ENCODE measurements around the gene CABP5.

The CABP5 gene

DNA sequence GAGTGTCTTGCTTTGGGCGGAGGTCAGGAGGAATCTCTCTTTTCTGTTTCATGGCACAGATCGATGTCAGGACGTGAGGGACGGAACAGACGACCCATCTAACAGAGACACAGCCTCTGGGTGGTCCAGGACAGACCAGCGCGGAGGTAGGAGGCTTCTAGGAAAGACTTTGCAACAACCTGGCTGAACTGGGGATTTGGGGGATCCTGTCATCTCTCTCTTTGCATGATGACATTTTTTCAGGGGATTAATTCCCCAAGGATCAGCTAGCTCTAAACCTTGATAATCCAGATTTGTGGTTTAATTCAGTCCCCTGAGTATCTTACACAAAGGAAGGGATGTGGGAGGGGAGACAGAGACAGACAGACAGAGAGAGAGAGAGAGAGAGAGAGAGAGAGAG, 14.4 kb downstream of the CABP5 start:
- no peak for DNase-seq

DNA sequence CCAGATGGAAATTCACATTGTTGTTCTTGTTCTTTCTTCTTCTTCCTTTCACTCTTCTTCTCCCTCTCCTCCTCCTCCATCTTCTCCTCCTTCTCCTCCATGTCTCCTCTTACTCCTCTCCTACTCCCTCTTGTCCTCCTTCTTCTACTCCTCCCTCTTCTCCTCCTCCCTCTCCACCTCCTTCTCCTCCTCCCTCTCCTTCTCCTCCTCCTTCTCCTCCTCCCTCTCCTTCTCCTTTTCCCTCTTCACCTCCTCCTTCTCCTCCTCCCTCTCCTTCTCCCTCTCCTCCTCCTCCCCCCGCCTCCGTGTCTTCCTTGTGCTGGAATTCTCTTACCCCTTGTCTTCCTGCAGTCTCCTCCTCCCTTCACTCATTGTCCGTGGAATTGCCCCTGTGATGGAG, 18.4 kb downstream of the CABP5 start:
- DNase-seq = no peak

DNA sequence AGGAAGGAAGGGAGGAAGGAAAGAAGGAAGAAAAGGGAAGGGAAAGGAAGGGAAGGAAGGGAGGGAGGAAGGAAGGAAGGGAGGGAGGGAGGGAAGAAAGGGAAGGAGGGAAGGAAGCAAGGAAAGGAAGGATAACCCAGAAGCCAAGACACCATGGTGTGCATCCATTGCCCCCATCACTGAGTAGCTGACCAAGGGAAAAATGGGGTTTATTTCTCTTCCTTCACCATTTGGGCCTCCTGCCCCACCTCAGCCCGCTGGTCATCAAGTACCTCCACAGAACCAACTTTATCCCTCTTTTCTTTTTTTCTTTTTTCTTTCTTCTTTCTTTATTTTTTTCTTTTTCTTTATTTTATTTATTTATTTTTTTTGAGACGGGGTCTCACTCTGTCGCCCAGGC, 20.4 kb downstream of the CABP5 start:
- DNase-seq = no peak

DNA sequence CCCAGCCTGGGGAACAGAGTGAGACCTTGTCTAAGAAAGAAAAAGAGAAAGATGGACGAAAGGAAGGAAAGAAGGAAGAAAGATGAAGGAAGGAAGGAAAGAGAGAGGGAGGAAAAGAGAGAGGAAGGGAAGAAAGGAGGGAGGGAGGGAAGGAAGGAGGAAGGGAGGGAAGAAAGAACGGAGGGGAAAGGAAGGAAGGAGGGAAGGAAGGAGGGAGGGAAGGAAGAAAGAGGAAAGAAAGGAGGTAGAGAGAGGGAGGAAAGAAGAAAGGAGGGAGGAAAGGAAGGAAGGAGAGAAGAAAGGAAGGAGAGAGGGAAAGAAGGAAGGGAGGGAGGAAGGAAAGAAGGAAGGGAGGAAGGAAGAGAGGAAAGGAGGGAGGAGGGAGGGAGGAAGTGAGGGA, 20.9 kb downstream of the CABP5 start:
- DNase-seq = no peak

DNA sequence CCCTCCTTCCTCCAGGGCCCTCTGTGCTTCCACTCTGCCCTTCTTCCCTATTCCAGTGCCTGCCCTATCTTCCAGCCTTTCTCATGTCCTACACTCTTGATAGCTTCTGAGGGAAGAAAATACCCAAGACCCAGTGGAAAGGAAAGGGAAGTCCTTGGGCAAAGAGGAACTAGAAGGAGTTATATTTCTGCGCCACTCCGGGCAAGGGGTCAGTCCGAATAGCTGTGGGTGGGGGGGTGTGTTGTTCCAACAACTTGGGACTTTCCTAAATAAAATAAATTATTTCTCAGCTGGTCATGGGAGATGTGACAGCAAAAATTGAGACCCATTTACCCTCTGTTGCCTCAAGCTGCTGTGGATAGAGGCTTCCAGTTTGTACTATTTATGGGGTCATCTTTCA, 23.2 kb downstream of the CABP5 start:
- DNase-seq = no peak

DNA sequence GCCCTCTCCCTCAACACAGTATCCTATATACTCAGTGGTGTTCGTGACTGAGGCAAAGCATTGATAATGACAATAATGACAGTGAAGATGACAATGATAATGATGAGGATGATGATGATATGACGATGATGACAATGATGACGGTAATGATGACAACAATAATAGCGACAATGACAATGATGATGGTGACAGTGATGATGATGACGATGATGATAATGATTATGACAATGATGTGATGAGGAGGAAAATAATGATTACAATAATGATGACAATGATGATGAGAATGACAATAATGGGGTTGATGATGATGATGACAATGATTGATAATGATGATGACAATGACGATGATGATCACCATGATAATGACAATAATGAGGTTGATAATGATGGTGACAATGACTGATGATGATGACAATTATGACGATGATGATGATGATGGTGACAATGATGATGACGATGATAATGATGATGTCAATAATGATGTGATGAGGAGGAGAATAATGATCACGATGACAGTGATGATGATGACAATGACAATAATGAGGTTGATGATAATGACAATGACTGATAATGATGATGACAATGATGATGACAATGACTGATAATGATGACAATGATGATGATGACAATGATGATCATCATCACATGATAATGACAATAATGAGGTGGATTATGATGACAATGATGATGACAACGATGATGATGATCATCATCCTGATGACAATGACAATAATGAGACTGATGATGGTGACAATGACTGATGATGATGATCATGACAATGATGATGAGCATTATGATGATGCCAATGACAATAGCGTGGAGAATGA, 32.7 kb downstream of the CABP5 start:
- DNase-seq = no peak

DNA sequence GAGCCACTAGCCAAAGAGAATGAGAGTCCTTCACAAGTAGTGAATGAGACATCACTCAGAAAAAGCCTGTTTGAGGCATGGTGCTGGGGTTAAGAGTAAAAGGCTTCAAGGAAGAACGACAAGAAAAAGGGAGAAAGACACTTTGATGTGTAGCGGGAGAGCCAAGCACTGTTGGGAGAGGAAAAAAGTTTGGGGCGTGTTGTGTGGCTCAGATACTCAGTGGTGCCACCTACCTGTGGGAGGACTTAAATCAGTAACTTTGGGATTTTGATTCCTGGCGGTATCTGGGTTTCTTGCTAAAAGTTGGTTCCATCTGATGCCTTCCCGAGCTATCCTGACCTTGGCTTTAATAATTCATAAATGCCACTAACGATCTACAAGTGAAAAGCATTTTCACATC, 37.1 kb downstream of the CABP5 start:
- DNase-seq = no peak

DNA sequence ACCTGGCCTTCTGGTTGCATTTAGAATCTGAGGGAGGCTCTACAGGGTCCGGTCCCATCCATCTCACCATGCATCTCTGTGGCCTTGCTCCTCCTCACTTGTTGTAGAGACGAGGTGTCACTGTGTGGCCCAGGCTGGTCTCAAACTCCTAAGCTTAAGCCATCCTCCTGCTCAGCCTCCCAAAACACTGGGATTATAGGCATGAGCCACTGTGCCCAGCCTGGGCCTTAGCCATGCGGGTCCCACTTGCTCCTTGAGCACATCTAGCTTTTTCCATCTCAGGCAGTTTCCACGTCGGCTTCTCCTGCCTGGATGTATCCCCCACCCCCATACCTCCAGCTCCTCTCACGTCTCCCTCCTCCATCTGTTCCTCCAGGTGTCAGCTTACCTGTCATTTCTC, 39.6 kb downstream of the CABP5 start:
- no peak for DNase-seq

DNA sequence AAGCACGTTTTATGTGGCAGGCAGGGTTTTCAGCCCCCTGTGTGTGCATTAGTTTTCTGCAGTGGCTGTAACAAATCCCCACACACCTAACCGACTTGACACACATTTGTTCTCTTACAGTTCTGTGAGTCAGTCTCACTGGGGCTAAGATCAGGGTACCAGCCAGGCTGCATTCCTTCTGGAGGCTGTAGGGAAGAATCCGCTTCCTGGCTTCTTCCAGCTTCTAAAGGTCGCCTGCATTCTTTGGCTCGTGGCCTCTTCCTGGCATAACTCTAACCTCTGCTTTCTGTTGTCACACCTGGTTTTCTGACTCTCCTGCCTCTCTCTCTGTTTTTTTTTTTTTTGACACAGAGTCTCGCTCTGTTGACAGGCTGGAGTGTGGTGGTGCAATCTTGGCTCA, 43.0 kb downstream of the CABP5 start:
- DNase-seq = no peak

DNA sequence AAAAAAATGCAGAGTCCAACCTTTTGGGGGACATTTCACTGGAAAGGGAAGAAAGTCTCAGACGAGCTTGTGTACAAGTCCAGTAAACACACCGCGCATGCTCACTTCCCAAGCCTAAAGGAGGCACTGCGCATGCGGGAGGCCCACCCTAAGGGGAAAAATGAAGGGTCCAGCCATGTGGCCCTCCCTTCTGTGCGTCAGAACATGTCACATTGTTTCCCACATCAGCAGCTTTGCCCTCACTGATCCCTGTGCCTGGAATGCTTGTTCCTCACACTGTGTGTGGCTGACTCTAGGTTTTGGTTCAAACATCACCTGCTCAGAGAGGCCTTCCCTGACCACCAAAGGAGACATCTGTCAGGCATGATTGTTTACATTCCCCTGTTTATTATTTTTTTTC, 45.1 kb downstream of the CABP5 start:
- DNase-seq = no peak

DNA sequence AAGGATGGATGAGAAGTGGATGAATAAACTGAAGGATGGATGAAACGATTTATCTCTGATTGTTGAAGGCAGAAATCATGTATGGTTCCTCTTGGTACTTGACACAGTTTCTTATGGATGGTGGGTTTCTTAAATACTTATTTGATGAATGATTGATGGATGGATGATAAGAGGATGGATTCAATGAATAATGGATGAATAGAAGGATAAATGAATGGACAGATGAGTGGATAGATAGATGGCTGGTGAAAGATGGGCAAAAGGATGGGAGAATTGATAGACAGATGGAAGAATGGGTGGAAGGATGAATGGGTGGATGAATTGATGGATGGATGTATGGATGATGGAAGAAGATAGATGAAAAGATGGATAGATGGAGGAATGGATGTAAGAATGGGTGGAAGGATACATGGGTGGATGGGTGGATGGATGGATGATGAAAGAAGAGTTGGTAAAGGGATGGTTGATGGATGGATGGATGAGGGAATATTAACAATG, 47.6 kb downstream of the CABP5 start:
- no peak for DNase-seq

DNA sequence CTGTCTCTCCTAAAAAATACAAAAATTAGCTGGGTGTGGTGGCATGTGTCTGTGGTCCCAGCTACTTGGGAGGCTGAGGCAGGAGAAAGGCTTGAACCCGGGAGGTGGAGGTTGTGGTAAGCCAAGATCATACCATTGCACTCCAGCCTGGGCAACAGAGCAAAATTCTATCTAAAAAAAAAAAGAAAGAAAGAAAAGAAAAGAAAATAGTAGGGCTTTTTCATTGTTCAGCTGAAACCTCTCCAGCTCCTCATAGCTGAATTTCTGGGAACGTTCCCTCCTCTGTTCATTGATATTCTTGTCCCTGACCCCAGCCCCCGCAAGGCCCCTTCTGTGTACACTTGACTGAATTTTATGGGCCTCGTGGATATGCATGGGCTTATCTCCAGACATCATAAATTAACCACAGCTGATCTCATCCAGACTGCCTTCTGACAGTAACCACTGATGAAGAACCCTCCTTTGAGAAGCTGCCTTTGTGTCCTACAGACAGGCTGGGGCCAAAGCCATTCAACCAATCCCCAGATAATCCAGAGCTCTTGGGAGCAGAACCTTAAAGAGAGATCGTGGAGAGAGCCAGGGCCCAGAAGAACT, 49.6 kb downstream of the CABP5 start, which contains the start of gene ELSPBP1:
Gene ELSPBP1 (plus strand): TSS at position 424 of the 594 bp plus-strand sequence. CDS start 14,036 bp downstream, outside the sequence.
- no peak for DNase-seq

DNA sequence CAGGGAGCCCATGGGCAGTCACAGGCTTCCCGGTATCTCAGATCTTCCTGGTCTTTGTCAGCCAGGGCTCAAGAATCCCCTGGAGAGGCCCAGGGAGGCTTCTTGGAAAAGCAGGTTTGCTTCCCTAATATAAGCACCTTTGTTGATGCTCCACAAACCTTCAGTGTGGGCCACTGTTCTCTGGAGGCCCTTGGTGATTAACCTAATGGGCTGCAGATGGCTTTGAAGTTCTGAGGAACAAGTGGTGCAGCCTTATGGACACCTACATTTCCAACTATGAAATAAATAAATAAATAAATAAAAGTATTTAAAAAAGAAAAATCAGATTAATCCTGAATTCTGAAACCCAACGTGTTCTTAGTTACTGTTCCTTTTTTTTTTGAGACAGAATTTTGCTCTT, 51.8 kb downstream of the CABP5 start, which contains the start of gene BSPH1:
Gene BSPH1 (minus strand): TSS at position 101 of the 400 bp plus-strand sequence. CDS start 89 bp downstream, at position 12.
- no peak for DNase-seq

DNA sequence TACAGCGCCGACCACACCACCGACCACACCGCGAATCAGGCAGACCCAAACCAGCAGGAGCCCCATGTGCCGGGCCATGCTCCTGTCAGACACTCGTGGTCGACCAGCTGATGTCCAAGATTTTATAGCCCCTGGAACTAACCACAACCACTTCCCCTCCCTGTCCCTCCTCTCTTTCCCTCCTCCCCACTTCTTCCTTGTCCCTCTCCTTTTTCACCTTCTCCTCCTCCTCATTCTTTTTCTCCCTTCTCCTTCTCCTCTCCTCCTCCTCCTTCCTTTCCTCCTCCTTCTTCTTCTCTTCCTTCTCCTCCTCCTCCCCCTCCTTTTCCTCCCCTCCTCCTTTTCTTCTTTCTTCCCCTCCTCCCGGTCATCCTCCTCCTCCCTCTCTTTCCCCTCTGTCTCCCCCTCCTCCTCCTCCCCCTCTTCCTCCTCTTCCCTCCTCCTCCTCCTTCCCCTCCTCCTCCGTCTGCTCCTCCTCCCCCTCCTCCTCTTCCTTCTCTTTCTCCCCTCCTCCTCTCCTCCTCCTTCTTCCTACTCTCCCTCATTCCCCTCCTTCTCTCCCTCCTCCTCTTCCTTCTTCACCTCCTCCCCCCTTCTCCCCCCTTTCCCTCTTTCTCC, 52.6 kb downstream of the CABP5 start:
- DNase-seq = no peak

Measured in MV-4-11 (cell line).